GM18526 (cell line): ENCODE measurements around the gene ZC3H18.

Source experiments
- POLR2A ChIP-seq: IDR thresholded peaks from 3 replicates; pipeline ENCODE4 v1.6.1; 2011; ENCODE audit not compliant: insufficient read length; ENCODE audit errors: extremely low read depth

ZC3H18 gene

GRCh38 chr16:88599092-88599733 lies 29.0 kb downstream of the ZC3H18 start:
- no peak for TF ChIP-seq POLR2A

DNA sequence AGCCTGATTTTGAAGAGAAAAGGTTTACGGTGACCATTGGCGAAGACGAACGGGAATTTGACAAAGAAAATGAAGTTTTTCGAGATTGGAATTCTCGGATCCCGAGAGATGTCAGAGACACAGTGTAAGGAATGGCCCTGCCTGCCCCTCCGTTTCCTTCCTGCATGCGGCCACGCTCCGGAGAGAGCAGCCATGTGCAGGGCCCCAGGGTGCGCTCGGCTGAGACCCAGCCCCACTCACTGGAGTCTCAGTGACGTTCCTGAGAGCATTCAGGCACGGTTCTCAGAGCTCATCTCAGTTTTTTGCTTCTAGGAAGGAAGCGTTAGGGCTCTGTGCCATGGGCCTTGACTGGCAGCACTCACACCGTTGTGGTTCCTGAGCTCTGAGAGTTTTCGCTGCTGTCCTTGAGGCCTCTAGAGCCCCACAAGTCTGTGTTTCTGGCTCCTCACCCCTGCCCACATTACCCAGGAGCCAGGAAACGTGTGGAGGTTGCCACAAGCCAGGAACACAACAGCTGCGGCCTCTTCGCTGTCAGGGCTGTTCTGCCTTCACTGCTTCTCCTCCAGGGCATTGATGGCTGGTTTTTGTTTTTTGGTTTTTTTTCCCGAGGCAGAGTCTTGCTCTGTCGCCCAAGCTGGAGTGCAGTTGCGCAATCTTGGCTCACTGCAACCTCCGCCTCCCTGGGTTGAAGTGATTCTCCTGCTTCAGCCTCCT lies 29.8 kb downstream of the ZC3H18 start:
- TF ChIP-seq POLR2A, result no peak

- no peak for TF ChIP-seq POLR2A
These were observed 30.3 kb downstream of the ZC3H18 start for GRCh38 chr16:88600539-88600896.

DNA sequence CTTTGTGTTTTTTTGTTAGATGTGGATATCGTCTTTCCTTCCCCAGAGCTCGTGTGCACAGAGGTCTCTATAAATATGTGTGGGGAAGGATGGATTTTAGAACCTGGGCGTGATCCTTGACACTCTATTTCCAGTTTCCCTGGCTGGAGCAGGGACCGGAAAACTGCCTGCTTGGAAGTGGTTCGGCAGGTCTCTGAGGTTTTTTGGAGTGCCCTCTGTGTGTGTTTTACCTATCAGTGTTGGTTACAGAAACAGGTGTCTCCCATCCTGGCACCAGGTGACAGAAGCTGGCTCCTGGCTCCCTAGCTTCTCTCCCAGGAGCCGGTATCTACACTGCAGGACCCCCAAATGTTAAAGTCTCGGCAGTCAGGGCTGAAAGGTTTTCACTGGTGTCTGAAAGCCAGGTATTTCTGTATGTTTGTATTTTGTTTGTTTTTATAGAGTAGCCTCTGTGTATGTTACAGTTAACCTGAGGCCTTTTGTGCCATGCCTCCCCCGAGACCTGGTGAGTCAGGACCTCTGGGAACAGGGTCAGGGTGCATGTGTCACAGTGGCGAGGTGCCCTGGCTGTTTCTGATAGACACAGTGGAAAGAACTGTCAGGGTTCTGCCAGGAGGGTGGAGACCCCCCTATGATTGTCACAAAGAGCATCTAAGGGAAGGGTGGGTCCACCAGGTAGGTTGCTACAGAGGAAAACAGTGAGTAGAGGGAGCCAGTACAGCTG lies 31.3 kb downstream of the ZC3H18 start:
- no peak for TF ChIP-seq POLR2A

- TF ChIP-seq POLR2A, result no peak
These were observed 31.9 kb downstream of the ZC3H18 start for GRCh38 chr16:88602091-88602490.

GRCh38 chr16:88605186-88606147 lies 35.3 kb downstream of the ZC3H18 start:
- no peak for TF ChIP-seq POLR2A

GRCh38 chr16:88606148-88606757 lies 36.0 kb downstream of the ZC3H18 start:
- TF ChIP-seq POLR2A, result no peak

DNA sequence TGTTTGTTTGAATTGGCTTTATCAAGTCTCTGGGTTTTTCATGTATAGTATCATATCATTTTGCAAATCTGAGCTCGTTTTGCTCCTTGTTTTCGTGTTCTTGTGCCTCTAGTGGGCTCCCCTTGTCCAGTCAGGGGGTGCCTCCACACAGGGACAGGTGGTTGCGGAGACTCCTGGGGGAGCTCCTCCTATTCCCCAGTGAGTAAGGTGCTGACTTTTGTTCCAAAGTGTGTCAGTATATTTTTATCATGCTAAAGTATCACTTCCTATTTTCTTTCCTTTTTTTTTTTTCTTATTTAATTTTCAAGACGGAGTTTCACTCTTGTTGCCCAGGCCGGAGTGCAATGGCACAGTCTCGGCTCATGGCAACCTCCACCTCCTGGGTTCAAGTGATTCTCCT lies 37.9 kb downstream of the ZC3H18 start:
- TF ChIP-seq POLR2A, result no peak

- no peak for TF ChIP-seq POLR2A
These were observed 39.9 kb downstream of the ZC3H18 start for GRCh38 chr16:88610080-88610479.

GRCh38 chr16:88610909-88611812 lies 41.0 kb downstream of the ZC3H18 start:
- no peak for TF ChIP-seq POLR2A

DNA sequence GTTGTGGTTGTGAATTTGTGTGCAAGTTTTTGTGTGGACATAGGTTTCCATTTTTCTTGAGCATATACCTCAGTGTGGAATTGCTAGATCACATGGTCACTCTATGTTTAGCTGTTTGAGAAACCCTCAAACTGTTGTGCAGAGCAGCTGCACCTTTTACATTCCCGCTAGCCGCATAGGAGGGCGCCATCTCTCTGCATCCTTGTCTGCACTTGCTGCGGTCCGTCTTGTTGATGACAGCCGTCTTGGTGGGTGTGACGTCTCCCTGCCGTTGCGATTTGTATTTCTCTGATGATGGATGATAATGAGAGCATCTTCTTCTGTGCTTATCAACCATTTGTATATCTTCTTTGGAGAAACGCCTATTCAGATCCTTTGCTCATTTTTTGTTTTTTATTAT lies 43.1 kb downstream of the ZC3H18 start:
- no peak for TF ChIP-seq POLR2A

GRCh38 chr16:88613911-88614817 lies 44.0 kb downstream of the ZC3H18 start:
- no peak for TF ChIP-seq POLR2A
